ENCODE results near the gene AOPEP.

The AOPEP gene

DNA sequence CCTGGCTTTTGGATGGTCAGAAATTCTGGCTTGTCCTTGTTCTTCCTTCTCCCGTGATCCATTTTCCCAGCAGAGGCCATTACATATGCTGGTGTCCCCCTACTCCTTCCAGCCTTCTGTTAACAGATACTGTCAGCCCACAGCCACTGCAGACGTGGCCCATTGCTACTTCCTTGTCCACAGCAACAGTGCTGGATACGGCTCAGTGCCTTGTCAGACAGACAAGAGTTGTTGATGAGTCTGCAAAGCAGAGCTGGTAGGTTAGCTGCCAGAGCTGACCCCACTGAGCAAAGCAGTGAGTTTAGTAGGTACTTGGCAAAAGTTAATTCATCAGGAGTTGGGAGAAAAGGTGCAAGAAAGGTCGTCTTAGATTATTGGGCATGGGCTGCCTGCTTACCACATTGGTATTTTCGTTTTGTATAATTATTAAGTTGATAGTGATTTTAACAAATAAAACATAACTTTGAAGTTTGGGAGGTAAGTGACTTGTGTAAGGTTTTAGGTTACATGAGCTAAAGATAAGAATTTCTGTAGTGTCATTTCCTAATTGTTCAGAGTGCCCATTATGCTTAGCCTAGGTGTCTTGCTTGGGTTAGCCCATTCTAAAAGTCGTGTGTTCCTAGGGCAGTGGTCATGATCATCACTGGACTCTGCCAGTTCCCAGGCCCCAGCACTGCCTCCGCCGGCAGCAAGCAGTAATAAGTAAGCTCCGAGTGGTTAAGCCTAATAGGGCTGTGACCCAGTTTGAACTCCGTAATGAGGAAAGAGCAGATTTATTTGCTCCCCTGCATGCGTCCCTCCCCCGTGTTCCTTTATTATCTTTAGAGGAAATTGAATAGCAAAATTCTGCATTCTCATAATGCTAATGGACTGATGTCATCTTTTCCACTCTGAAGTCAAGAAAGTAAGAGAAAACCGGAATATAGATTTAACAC, 299.0 kb downstream of the AOPEP start:
- TF ChIP-seq CTCF (IDR thresholded peaks at IDR 0.05; ENCODE audit: insufficient read depth, low read length, poor library complexity, severe bottlenecking), result no peak
- TF ChIP-seq EZH2phosphoT487 (conservative IDR thresholded peaks at IDR 0.05; ENCODE audit: low read length), result no peak
- H3K9ac ChIP-seq (ENCODE audit: low read length), result no peak overlapping the region
- H3K4me3 ChIP-seq (ENCODE audit: insufficient read depth, low read length, poor library complexity, severe bottlenecking), result no peak overlapping the region
- H2AFZ ChIP-seq (ENCODE audit: low read depth, low read length, severe bottlenecking), result no peak overlapping the region
- H3K9me2 ChIP-seq (replicated peaks; ENCODE audit: insufficient read depth, low read length), result no peaks in the 10 kb centered on the region
- H3K9me3 ChIP-seq (ENCODE audit: insufficient read depth, low read length), result no peaks in the 10 kb centered on the region
- no peaks in the 10 kb centered on the region for H3K79me2 ChIP-seq (ENCODE audit: insufficient read depth, low read length)
- no peak overlapping the region for H3K4me2 ChIP-seq (ENCODE audit: low read depth, low read length, poor library complexity, severe bottlenecking)
- no peaks in the 10 kb centered on the region for H3K36me3 ChIP-seq (ENCODE audit: low read length)
- no peaks in the 10 kb centered on the region for H3F3A ChIP-seq (ENCODE audit: insufficient read depth)
- no peak overlapping the region for H3K27ac ChIP-seq (ENCODE audit: low read depth, low read length)
- H4K20me1 ChIP-seq (ENCODE audit: low read depth, low read length), result no peaks in the 10 kb centered on the region
- H3K27me3 ChIP-seq (ENCODE audit: low read length), result no peaks in the 10 kb centered on the region

DNA sequence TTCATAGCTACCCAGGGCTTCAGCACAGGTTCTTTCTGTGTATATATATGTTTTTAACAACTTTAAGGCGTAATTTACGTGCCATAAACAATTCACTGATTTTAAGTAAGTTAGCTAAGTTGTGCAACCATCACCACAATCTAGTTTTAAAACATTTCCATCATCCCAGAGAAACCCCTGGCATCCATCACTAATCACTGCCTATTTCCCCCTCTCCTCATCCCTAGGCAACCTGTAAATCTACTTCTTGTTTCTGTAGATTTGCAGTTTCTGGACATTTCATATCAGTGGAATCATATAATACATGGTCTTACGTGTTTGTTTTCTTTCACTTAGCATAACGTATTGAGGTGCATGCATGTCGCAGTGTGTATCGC, 299.6 kb downstream of the AOPEP start:
- H3K79me2 ChIP-seq (ENCODE audit: insufficient read depth, low read length), result no peaks in the 10 kb centered on the region
- no peak overlapping the region for H3K9ac ChIP-seq (ENCODE audit: low read length)
- no peaks in the 10 kb centered on the region for H3K9me3 ChIP-seq (ENCODE audit: insufficient read depth, low read length)
- TF ChIP-seq CTCF (IDR thresholded peaks at IDR 0.05; ENCODE audit: insufficient read depth, low read length, poor library complexity, severe bottlenecking) (no peak), EZH2phosphoT487 (conservative IDR thresholded peaks at IDR 0.05; ENCODE audit: low read length) (no peak)
- H3K36me3 ChIP-seq (ENCODE audit: low read length), result no peaks in the 10 kb centered on the region
- H3K9me2 ChIP-seq (replicated peaks; ENCODE audit: insufficient read depth, low read length), result no peaks in the 10 kb centered on the region
- no peak overlapping the region for H3K4me2 ChIP-seq (ENCODE audit: low read depth, low read length, poor library complexity, severe bottlenecking)
- H2AFZ ChIP-seq (ENCODE audit: low read depth, low read length, severe bottlenecking), result no peak overlapping the region
- no peaks in the 10 kb centered on the region for H4K20me1 ChIP-seq (ENCODE audit: low read depth, low read length)
- no peak overlapping the region for H3K27ac ChIP-seq (ENCODE audit: low read depth, low read length)
- H3K4me3 ChIP-seq (ENCODE audit: insufficient read depth, low read length, poor library complexity, severe bottlenecking), result no peak overlapping the region
- H3K27me3 ChIP-seq (ENCODE audit: low read length), result no peaks in the 10 kb centered on the region
- no peaks in the 10 kb centered on the region for H3F3A ChIP-seq (ENCODE audit: insufficient read depth)

- H4K20me1 ChIP-seq (ENCODE audit: low read depth, low read length), result no peaks in the 10 kb centered on the region
- H3F3A ChIP-seq (ENCODE audit: insufficient read depth), result no peaks in the 10 kb centered on the region
- no peak overlapping the region for H3K4me2 ChIP-seq (ENCODE audit: low read depth, low read length, poor library complexity, severe bottlenecking)
- no peaks in the 10 kb centered on the region for H3K27me3 ChIP-seq (ENCODE audit: low read length)
- no peak overlapping the region for H3K9ac ChIP-seq (ENCODE audit: low read length)
- no peak overlapping the region for H2AFZ ChIP-seq (ENCODE audit: low read depth, low read length, severe bottlenecking)
- no peak overlapping the region for H3K27ac ChIP-seq (ENCODE audit: low read depth, low read length)
- H3K4me3 ChIP-seq (ENCODE audit: insufficient read depth, low read length, poor library complexity, severe bottlenecking), result no peak overlapping the region
- no peaks in the 10 kb centered on the region for H3K9me3 ChIP-seq (ENCODE audit: insufficient read depth, low read length)
- no peaks in the 10 kb centered on the region for H3K36me3 ChIP-seq (ENCODE audit: low read length)
- H3K9me2 ChIP-seq (replicated peaks; ENCODE audit: insufficient read depth, low read length), result no peaks in the 10 kb centered on the region
- H3K79me2 ChIP-seq (ENCODE audit: insufficient read depth, low read length), result no peaks in the 10 kb centered on the region
- TF ChIP-seq EZH2phosphoT487 (conservative IDR thresholded peaks at IDR 0.05; ENCODE audit: low read length) (no peak), CTCF (IDR thresholded peaks at IDR 0.05; ENCODE audit: insufficient read depth, low read length, poor library complexity, severe bottlenecking) (no peak)
These were observed 301.7 kb downstream of the AOPEP start for GRCh38 chr9:95027914-95028852.

Data from SU-DHL-6 (cell line).